ENCODE results near the gene MTHFD2L. TPM values are rescaled to one million over a fixed set of nuclear protein-coding genes. Genes with fewer than 3 reads are reported as not detected.
A peak's percentile ranks its signal among the peaks of the same experiment; 100 is the strongest.

The MTHFD2L gene
- polyA plus RNA-seq, 3 donors, result 4.3 to 7.0 (median 4.8) TPM

DNA sequence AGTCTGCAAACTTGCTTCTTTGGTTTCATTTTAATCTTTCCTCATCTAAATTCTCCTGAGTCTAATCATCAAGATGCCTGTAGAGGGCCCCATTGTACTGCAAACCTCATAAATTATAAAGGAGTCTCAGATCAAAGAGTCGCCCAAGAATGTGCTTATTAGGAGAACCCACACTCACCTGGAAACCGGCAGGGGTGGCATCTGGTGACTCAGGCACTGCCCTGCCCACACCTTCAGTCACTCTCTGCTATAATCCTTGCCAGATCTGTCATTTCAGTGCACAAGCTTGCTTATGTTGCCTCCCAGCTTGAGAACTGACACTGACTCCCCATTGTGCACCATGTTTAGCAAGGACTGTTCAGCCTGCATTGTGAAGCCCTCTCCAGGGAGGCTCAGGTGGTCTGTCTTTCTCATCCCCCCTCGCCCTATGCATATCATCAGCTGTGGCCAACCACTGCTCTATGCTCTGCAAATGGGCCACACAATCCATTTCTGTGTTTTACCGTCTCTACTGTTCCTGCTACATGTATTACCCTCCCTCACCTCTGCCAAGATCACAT is 162.7 kb downstream of the MTHFD2L start:
- Mint-ChIP-seq H3K27me3 (ENCODE audit: low read depth in 3 of 3) (peaks cover 0 to 2% (median 0%) of the 10 kb centered on the region in 3 donors), H3K4me1 (peaks cover 22% of the 10 kb centered on the region), H3K27ac (peak overlapping the region in 4 of 7 donors; percentile 6 to 45 (median 24)), H3K4me3 (peak overlapping the region; percentile 60 to 63), H3K9me3 (no peaks in the 10 kb centered on the region), H3K36me3 (no peaks in the 10 kb centered on the region)
- intact Hi-C loops (cut with micrococcal nuclease), result loop anchor here (5.0 to 10.0 kb wide), 7 partner anchors 47 to 352 kb away; partner anchors contain the start of genes AREG (in 1 of the 2) and EREG (in 1 of the 2)
- DNase-seq, result peak; percentile 47 to 77 (median 71)
- TF ChIP-seq, protein P1, sequence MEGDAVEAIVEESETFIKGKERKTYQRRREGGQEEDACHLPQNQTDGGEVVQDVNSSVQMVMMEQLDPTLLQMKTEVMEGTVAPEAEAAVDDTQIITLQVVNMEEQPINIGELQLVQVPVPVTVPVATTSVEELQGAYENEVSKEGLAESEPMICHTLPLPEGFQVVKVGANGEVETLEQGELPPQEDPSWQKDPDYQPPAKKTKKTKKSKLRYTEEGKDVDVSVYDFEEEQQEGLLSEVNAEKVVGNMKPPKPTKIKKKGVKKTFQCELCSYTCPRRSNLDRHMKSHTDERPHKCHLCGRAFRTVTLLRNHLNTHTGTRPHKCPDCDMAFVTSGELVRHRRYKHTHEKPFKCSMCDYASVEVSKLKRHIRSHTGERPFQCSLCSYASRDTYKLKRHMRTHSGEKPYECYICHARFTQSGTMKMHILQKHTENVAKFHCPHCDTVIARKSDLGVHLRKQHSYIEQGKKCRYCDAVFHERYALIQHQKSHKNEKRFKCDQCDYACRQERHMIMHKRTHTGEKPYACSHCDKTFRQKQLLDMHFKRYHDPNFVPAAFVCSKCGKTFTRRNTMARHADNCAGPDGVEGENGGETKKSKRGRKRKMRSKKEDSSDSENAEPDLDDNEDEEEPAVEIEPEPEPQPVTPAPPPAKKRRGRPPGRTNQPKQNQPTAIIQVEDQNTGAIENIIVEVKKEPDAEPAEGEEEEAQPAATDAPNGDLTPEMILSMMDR (IDR thresholded peaks at IDR 0.05), result peak; percentile 81
- Histone ChIP-seq H3K27ac (ENCODE audit: low read depth in 1 of 2, low read length in 2 of 2) (no peak overlapping the region), H3K27me3 (ENCODE audit: control insufficient read depth in 2 of 2, insufficient read depth in 2 of 2, low read length in 2 of 2) (no peaks in the 10 kb centered on the region), H2AFZ (ENCODE audit: insufficient read depth, low read depth, low read length, poor library complexity, severe bottlenecking) (peak overlapping the region; percentile 38), H3K9me3 (replicated peaks in 1 of 2; ENCODE audit: control insufficient read depth in 1 of 2, insufficient read depth in 1 of 2, low read length in 2 of 2) (no peaks in the 10 kb centered on the region), H3K4me3 (replicated peaks in 1 of 3; ENCODE audit: low read depth in 2 of 3, low read length in 3 of 3) (no peak overlapping the region), H3K36me3 (replicated peaks in 1 of 2; ENCODE audit: control insufficient read depth in 1 of 2, insufficient read depth in 2 of 2, low read length in 2 of 2) (no peaks in the 10 kb centered on the region), H3K9ac (ENCODE audit: insufficient read depth, low read length, poor library complexity, severe bottlenecking) (no peak overlapping the region), H3K79me2 (ENCODE audit: insufficient read depth, low read length) (no peaks in the 10 kb centered on the region), H3K4me1 (ENCODE audit: control insufficient read depth in 1 of 2, insufficient read depth in 2 of 2, low read length in 2 of 2) (peaks cover 4 to 8% of the 10 kb centered on the region in 2 donors), H4K20me1 (ENCODE audit: insufficient read depth, low read length) (no peaks in the 10 kb centered on the region), H3K4me2 (replicated peaks; ENCODE audit: extremely low read depth, low read length, poor library complexity, severe bottlenecking) (no peak overlapping the region)
- 40% methylated on average over 4 of the region's 4 CpGs for WGBS (ENCODE audit: insufficient coverage)

DNA sequence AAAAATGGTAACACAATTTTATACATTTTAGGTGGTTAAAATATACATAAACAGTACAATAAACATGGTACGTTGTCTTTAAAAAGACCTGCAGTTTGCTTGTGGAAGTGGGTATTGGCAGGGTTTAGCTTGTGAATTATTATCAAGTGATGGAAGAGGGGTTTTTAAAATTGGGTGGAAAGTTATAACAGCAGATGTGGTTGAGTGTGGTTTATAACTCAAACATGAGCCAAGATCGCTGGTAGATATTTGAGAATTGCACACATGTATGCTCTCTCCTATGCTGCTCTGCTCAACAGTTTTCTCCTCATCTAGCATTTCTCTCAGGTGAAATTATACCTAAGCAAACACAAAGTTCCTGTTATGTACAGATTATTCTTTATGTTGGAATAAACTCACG is 164.4 kb downstream of the MTHFD2L start:
- peaks cover 0 to 3% of the 10 kb centered on the region in 2 donors for H3K4me1 ChIP-seq (ENCODE audit: control insufficient read depth in 1 of 2, insufficient read depth in 2 of 2, low read length in 2 of 2)
- H3K9ac ChIP-seq (ENCODE audit: insufficient read depth, low read length, poor library complexity, severe bottlenecking), result no peak overlapping the region
- Mint-ChIP-seq H3K27me3 (ENCODE audit: low read depth in 3 of 3) (peaks cover 0 to 2% (median 0%) of the 10 kb centered on the region in 3 donors), H3K36me3 (no peaks in the 10 kb centered on the region), H3K27ac (no peak overlapping the region), H3K9me3 (no peaks in the 10 kb centered on the region), H3K4me1 (peaks cover 15% of the 10 kb centered on the region), H3K4me3 (no peak overlapping the region)
- DNase-seq, result no peak
- no peak overlapping the region for H3K4me2 ChIP-seq (replicated peaks; ENCODE audit: extremely low read depth, low read length, poor library complexity, severe bottlenecking)
- no peak overlapping the region for H3K27ac ChIP-seq (ENCODE audit: low read depth in 1 of 2, low read length in 2 of 2)
- H3K4me3 ChIP-seq (replicated peaks in 1 of 3; ENCODE audit: low read depth in 2 of 3, low read length in 3 of 3), result no peak overlapping the region
- no peaks in the 10 kb centered on the region for H3K9me3 ChIP-seq (replicated peaks in 1 of 2; ENCODE audit: control insufficient read depth in 1 of 2, insufficient read depth in 1 of 2, low read length in 2 of 2)
- H3K27me3 ChIP-seq (ENCODE audit: control insufficient read depth in 2 of 2, insufficient read depth in 2 of 2, low read length in 2 of 2), result no peaks in the 10 kb centered on the region
- H2AFZ ChIP-seq (ENCODE audit: insufficient read depth, low read depth, low read length, poor library complexity, severe bottlenecking), result peak overlapping the region; percentile 6
- intact Hi-C loops (cut with micrococcal nuclease), result loop anchor here (5.0 to 10.0 kb wide), 7 partner anchors 45 to 350 kb away; partner anchors contain the start of genes AREG (in 1 of the 2) and EREG (in 1 of the 2)
- TF ChIP-seq, protein P1 (IDR thresholded peaks at IDR 0.05), result no peak
- no peaks in the 10 kb centered on the region for H3K79me2 ChIP-seq (ENCODE audit: insufficient read depth, low read length)
- WGBS (ENCODE audit: insufficient coverage), result no CpG with 5 or more reads among the region's 3 CpGs
- no peaks in the 10 kb centered on the region for H3K36me3 ChIP-seq (replicated peaks in 1 of 2; ENCODE audit: control insufficient read depth in 1 of 2, insufficient read depth in 2 of 2, low read length in 2 of 2)
- H4K20me1 ChIP-seq (ENCODE audit: insufficient read depth, low read length), result no peaks in the 10 kb centered on the region

Measured in CD14-positive monocyte (primary cell).